Right renal cortex interstitium (tissue), 3 donors: ENCODE measurements around the gene SORBS1. TPM values are rescaled to one million over a fixed set of nuclear protein-coding genes. Genes with fewer than 3 reads are reported as not detected.

Experiments used
- DNase-seq, 3 donors: peaks; one replicate each; pipeline ENCODE4 v3.0.0-alpha.2; 2013; ENCODE audit warnings: low read depth in 3 of 3, low spot score in 2 of 3
- polyA plus RNA-seq, 3 donors: library from polyadenylated mRNA; unstranded; fragments of 120-200 nt; gene quantifications; one replicate each; pipeline ENCODE4 v1.2.1, GENCODE V29; 2013; ENCODE audit not compliant: insufficient read length in 3 of 3

Gene SORBS1
- polyA plus RNA-seq, 3 donors: 26.1 to 27.9 (median 26.6) TPM

DNA sequence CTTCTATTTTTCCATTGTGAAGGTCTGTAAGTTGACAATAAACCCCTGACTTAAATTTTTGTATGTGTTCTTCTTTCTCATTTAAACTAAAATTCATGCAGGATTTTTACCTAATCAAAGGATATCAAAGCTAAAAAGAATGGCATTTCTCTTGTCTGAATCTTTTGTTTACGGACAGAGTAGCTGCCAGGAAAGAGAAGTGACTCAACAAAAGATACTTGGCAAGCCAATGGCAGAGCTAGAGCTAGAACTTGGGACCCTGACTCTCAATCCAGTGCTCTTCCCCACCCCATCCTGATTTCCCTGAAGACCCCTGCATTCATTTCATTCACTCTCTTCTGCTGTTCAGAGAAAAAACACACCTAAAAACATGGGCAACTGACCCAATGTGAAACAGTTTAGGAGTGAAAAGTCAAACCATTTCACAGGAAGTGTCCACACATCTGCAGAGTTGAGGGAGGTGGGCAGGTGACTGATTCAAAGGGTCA lies 230.2 kb downstream of the SORBS1 start:
- no peak for DNase-seq

DNA sequence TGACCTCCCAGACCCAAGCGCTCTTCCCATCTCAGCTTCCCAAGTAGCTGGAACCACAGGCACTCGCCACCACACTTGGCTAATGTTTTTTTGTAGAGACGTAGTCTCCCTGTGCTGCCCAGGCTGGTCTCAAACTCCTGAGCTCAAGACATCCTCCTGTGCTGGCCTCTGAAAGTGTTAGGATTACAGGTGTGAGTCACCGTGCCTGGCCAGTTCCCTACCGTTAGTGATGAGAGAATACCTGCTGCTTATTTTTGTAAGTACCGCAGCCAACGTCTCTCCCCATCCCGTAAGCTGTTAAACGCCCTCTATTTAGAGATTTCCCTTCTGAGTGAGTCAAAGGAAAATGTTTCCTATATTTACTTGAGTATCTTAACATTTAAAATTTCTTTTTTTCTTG lies 231.9 kb downstream of the SORBS1 start:
- no peak for DNase-seq

DNA sequence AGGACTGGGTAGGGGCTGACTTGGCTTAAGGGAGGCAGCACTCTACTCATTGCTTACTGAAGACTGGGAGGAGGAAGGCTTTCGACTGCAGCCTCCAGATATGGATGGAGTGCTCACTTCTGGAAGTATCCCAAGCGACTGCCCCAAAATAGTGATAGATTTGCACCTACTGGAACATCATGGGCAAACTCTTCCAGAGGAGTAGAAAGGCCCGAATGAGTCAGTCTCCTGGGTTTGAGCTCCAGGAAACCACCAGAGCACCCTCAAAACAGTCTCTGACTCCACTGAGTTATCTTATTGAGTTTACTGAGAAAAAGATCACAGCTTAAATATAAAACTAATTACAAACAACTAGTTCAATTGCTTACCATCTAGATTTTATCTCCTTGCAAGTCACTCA lies 233.2 kb downstream of the SORBS1 start:
- DNase-seq: no peak

DNA sequence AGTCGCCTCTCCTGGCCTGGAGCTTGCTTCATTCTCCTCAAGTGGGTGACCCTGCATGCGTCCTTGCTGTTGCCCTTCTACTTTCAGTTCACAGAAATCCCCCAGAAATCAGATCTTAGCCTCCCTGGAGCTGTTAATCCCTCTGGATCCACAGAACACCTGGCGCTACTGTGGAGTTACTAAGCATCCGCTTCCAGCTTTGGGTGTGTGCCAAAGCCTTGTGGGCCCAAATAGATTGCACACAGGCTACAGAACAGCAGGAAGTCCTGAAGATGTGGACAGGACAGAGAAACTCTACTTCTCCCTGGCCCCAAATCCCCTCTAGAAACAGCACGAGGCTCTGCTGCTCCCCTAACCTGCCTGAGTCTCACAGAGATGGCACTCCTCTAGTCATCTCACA lies 233.8 kb downstream of the SORBS1 start:
- DNase-seq: no peak

DNA sequence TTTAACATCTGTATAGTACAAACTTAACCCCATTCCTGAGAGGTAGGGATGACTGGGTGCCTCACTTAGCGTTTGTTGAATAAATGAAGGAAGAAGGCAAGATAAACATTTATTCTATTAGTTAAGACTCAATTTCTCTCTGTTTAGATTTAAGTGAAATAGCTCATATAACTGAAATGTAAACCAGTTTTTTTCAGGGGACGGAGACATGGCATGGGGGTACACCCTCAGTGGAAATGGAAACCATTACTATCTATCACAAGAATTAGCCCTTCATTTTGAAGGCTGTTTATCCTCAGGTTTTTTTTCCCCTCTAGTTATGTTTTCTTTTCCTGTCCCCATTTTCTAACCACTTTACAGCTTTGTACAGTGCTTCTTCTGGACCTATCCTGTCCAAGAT lies 234.8 kb downstream of the SORBS1 start:
- no peak for DNase-seq

DNA sequence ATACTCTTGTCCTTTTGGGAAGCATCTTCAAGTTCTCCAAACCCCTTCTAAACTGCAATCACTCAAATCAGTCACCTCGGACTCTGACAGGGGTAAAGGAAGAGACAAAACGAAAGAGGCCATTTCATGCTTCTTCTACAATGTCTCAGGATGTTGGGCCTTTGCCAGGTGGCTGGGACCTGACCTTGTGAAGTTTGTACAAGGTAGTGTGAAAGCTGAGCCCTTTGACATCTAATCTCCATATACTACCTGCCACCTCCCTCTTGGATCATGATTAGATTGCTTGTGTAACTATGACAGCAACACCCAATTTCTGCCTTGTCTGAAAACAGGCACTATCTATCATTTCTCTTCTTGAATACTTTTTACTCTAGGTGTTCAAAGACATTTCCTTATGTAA lies 235.3 kb downstream of the SORBS1 start:
- no peak for DNase-seq

DNA sequence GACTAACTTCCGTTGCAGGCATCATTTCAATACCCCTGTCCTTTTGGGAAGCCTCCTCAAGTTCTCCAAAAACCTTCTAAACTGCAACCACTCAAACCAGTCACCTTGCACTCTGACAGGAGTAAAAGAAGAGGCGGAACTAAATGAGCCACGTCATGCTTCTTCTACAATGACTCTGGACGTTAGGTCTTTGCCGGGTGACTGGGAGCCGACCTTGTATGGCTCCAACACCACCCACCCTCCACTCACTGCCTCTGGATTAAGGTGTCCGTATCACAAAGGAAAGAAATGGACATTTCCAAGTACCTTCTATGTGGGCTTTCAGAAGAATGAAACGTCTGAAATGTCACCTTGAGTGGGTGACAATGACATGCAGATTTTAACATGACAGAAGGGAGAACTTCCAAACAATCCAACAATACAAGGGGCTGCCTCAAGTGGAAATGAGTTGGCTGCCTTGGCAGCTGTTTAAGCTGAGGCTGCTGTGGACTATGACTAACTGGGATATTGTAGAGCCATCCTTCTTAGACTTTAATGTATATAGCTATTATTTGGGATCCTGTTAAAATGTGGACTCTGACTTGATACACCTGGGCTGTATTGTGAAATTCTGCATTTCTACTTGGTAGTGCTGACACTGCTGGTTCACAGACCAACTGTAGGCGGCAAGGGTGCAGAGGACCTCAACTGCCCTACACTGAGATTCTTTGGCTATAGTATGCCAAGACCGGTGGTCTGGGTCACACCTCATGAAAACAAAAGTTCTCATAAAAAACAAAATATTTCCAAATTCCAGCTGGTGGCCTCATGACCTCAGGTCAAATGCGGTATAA lies 236.5 kb downstream of the SORBS1 start:
- no peak for DNase-seq

DNA sequence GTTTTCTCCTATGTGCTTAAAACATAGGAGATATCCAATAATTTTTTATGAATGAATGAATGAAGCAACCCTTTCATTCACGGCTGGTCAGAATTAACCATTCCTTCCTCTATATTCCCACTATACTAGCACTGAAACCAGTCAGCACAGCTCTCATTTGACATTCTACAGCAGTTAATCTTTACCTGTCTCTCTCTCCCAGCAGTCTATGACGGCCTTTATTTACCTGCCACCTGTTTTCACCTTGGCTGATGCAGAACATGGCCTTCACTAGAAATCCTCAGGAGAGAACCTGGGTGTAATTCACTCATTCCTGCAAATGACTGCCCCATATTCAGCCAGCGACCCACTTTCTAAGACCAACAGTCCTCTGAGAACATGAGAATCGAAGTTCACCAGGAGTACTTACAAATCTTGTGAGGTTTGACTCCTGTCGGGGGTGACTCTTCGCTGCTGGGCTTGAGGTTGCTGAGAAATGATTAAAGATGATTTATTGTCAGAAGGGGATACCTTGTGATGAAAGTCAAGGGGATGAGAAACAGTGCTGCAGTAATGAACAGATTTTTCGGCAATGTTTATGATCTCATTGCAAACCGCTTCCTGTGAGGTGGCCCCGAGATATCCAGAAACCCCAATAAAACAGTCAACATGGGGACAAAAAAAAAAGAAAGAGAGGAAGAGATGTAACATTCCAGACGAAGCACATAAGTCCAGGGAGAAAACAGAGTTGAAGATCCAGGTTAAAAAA lies 239.4 kb downstream of the SORBS1 start:
- no peak for DNase-seq

DNA sequence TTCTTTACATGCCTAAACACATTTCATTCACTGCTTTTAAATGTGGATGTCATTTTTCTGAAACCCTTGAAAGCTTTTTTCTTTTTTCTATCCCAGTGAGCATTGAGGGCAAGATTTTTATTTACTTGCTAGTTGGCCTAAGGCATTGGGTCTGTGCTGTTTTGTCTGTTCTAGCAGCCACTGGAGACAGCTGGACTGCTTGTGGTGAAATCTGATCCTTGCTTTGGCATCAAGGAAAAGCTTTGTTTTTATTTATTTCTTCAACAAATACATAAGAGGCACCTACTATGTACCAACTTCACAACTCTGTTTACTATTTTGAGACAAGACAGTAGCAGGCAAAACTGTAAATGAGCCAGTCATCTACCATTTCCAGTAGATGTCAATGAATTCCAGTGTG lies 241.9 kb downstream of the SORBS1 start:
- DNase-seq: no peak

DNA sequence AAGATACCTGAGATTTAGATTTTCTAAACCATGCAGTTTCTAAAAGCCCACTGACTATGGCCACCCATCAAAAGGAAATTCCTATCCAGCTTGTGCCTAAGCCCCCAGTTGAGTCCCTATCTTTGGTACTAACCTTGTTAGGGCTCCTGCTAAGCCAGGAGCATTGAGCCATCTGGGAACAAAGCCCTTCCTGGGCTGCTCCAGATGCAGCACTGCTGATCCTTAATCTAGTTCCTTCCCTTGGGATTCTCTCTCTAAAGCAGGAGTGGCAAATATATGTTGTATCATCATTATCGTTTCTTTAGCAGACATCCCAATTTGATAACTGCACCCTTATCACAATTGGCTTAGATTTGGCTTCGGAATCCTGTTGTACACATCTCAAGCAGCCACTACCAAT lies 245.7 kb downstream of the SORBS1 start:
- DNase-seq: no peak

DNA sequence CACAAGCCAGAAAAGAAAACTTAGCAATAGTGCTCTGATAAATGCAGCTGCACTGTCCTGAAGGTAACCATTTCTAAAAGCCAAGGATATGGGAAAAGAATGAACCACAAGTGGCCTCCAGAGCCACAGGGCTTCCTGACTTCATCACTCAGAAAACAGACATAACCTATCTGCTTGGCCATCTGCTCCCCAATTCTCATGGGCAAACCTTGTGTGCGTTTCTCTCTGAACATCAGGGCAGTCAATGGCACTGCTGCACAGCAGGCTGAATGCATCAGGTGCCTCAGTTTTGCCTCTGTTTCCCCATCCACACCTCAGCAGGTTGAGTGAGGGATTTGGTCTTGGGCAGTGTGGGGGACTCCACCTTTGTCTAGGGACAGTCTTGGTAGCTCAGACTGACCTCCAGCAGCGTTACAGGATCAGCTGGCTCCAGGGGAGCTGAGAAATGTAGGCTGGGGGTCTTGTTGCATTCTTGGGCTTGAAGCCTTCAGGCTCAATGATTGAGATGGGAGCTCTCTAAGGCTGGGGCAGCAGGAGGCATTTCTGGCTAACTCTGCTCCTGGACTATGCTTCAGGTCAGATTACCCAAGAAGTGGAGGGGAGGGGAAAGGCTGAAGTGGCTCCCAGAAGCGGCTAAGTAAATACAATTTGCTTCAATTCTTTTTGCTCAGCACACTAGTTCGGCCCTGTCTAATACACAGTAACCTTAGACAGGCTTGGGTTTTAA lies 246.8 kb downstream of the SORBS1 start:
- no peak for DNase-seq

DNA sequence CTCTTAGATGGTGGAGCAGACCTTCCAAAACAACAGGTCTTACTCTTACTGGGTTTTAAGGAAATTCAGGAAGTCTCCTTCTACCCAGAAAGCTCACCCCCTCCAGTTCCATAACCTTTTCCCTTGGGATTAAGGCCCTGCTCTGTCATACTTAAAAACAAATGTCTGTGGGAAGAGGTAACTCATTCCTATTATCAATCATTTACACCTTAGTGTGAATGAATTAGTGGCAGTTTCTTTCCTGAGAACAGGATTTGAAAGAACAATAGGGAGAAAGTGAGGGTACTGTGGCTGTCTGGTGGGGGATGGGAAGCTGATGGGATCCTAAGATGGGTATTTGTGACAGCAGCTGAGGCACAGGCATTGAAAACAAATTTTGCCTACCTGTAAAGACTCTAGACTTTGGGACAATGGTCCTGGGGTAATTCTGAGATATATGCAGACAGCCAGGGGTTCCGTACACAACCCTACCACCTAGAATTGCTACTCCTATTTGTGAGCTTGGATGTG lies 248.1 kb downstream of the SORBS1 start:
- no peak for DNase-seq

DNA sequence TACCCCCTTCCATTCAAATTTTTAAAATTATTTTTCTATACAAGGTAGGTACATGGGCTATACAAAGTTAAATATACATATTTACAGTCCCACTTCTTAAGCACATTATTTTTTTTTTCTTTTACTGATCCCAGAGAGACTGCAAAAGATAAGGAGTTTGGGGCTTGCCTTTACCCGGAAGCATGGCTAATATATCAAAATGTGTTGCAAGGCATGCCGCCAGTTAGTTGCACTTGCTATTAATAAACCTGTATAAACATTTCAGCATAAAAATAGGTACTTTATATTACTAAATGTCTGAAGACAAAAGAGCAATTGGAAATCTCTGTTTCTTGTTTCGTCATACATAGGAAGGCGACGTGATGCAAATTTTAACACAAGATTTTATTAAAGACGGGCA lies 248.9 kb downstream of the SORBS1 start:
- DNase-seq: no peak

DNA sequence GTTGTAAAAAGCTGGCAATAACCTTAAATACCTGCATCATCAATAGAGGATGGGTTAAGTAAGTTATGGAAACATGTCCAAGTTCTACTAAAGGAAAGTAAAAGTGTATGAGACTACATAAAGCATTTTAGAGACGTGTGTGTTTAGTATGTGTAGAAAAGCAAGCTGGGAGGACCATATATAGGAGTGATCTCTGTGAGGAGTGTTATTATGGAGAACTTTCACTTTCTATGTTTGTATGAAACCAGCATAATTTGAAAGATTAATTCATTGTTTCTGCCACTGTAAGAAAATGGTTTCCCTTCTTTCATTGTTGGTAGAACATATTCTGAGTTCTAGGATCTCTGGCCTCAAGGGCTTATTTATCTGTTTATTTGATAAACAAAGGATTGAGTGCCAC lies 251.2 kb downstream of the SORBS1 start:
- no peak for DNase-seq

DNA sequence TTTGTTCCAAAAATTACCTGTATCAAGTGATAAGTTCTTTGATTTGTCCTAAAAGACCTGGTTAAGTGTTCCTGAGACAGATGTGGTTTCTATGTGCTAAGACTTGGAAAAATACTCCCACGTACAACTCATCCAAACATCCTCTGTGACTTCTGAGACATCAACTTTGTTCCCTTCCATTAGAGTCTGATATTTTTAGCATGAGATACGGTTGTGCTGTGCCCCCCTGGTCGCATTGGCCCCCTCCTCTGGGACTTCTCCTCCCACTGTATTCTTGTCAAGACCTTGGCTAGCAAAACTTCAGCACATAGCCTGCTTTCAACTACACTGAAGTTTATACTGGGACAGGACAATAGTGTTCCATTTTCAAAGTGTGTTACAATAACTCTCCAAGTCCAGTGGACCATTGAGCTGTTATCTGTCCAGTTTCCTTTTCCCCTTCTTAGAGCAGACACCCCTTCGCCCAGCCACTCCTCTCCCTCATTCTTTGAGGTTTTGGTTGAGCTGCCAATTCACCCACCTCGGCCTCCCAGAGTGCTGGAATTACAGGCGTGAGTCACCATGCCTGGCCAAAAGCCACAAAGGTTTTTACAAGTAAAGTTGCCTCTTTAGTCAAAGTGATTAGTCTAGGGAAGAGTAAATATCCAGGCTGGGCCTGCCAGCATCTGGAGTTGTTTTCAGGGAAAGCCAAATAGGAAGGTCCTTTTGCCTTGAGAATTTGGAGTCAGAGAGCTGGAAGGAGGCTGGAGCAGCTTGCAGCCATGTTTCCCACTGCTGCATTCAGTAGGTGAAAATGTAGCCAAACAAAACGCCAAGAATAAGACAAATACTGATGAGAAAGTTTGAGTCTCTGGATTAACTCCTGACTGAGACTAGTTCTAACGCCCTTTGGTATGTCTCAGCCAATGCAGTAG lies 252.5 kb downstream of the SORBS1 start:
- no peak for DNase-seq

DNA sequence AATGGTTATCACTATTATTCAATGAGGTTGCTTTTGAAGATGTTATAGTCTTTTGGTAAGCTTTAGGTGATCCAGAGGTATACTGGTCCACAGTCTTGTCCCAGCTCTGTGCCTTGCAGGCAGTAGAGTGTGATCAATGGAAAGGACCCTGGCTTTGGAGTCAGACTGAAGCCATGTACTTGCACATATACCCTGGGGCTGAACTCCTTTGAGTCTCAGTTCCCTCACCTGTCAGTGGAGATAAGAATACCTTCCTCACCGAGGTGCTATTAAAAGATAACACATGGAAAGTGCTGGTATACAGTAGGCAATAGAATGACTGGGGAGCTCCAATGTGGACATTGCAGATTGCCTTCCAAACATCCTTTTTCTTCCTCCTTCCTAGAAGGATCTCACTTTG lies 254.3 kb downstream of the SORBS1 start:
- no peak for DNase-seq

DNA sequence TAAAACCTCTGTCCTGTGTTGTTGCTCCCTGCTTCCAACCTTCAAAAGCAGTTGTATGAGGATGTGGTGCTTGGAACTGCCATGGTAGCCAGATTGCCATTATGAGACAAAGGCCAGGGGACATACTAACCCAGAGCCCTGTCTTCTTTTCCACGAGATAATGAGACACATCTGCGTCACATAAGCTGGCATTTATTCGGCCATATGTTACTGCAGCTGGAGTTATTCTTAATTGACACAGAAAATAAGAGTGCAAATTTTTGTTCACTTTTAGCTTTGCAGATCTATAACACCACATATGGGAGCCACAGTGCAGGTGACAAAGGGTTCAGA lies 254.9 kb downstream of the SORBS1 start:
- no peak for DNase-seq

DNA sequence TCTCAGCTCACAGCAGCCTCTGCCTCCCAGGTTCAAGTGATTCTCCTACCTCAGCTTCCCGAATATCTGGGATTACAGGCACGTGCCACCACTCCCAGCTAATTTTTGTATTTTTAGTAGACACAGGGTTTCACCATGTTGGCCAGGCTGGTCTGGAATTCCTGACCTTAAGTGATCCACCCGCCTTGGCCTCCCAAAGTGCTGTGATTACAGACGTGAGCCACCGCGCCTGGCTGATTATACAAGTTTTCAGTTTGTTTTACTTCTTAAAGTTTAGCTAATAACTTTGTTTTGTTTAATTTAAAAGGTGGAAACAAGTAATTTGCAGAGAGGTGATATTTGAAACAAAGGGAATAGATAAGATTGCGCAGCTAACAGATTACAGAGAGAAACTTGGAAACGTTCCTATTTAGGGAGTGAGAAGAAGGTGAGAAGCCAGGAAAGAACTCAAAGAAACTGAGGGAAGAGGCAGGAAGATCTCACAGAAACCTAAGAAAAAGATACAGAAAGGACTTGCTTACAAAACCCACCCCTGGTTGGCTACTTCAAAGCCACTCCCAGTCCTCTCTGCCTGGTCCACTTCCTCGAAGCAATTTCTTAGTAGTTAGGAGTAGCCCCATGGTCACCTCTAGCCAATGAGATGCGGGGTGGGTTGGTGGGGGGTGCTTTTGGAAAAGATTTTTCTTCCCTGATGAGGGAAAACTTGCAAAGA lies 255.4 kb downstream of the SORBS1 start:
- no peak for DNase-seq

DNA sequence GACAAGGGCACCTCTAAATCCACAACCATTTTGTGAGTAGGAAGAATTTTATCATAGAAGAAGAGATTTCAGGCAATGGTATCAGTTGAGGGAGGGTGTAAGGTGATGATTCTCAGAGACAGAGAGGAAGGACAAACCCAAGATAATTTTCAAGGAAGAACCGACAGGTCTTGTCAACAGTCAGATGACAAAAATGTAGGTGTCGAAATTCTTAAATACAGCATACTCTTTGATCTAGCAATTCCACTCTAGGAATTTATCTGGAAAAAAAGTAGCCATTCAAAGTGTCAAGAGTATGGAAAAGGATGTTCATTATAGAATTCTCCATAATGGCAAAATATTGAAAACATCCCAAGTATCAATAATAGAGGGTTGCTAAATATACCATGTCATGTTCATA lies 256.2 kb downstream of the SORBS1 start:
- no peak for DNase-seq

DNA sequence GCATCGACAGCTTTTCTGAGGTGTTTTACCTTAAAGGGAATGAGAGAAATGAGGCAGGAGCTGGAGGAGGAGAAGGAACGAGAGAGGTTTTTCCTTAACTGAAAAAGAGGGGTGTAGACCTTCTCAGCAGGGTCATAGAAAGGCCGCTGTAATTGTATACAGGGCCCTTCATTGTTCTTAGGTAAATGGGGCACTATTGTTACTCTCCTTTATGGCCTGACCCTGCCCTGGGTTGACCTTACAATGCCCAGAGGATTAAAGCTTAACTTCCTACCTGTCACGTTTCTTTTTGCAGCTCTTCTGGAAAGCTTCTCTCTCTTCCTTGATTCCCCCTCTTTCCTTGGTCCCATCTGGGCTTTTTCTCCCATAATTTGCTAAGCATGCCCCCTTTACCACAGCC lies 256.7 kb downstream of the SORBS1 start:
- no peak for DNase-seq
